GM18873 (cell line): ENCODE results near the gene SPOCK1.
A peak's percentile ranks its signal among the peaks of the same experiment; 100 is the strongest.

Experiments
- ATAC-seq: cut with Tn5 transposase; IDR thresholded peaks from one replicate; pipeline ENCODE4 v1.9.1; 2021; ENCODE audit warnings: mild to moderate bottlenecking, moderate library complexity, moderate number of reproducible peaks; ENCODE audit not compliant: unreplicated experiment, low FRiP score

Gene SPOCK1

GRCh38 chr5:137095597-137095996 is 403.5 kb downstream of the SPOCK1 start:
- ATAC-seq, result no peak

- no peak for ATAC-seq
Observed at GRCh38 chr5:137092831-137093230, 406.3 kb downstream of the SPOCK1 start.

GRCh38 chr5:137091472-137091871 is 407.7 kb downstream of the SPOCK1 start:
- ATAC-seq, result no peak

- no peak for ATAC-seq
Observed at GRCh38 chr5:137090721-137091120, 408.4 kb downstream of the SPOCK1 start.

GRCh38 chr5:137090151-137090550 is 409.0 kb downstream of the SPOCK1 start:
- no peak for ATAC-seq

- ATAC-seq, result no peak
Observed at GRCh38 chr5:137088175-137088574, 411.0 kb downstream of the SPOCK1 start.

GRCh38 chr5:137086342-137086741 is 412.8 kb downstream of the SPOCK1 start:
- ATAC-seq, result no peak

GRCh38 chr5:137085206-137085605 is 413.9 kb downstream of the SPOCK1 start:
- no peak for ATAC-seq

- ATAC-seq, result no peak
Observed at GRCh38 chr5:137084016-137084415, 415.1 kb downstream of the SPOCK1 start.

GRCh38 chr5:137082951-137083350 is 416.2 kb downstream of the SPOCK1 start:
- no peak for ATAC-seq

GRCh38 chr5:137078171-137078665 is 420.9 kb downstream of the SPOCK1 start:
- no peak for ATAC-seq

GRCh38 chr5:137075163-137075970 is 423.8 kb downstream of the SPOCK1 start:
- peak; percentile 45 for ATAC-seq

- no peak for ATAC-seq
Observed at GRCh38 chr5:137073189-137073588, 425.9 kb downstream of the SPOCK1 start.

- ATAC-seq, result no peak
Observed at GRCh38 chr5:137072361-137073115, 426.6 kb downstream of the SPOCK1 start.

- no peak for ATAC-seq
Observed at GRCh38 chr5:137071931-137072330, 427.2 kb downstream of the SPOCK1 start.

GRCh38 chr5:137071526-137071925 is 427.6 kb downstream of the SPOCK1 start:
- ATAC-seq, result no peak

- ATAC-seq, result no peak
Observed at GRCh38 chr5:137070521-137070920, 428.6 kb downstream of the SPOCK1 start.

GRCh38 chr5:137069358-137069757 is 429.8 kb downstream of the SPOCK1 start:
- ATAC-seq, result no peak

- ATAC-seq, result no peak
Observed at GRCh38 chr5:137061382-137061781, 437.7 kb downstream of the SPOCK1 start.

- no peak for ATAC-seq
Observed at GRCh38 chr5:137058089-137058488, 441.0 kb downstream of the SPOCK1 start.

GRCh38 chr5:137056676-137057075 is 442.4 kb downstream of the SPOCK1 start:
- no peak for ATAC-seq
